Activated CD8-positive, alpha-beta memory T cell treated with anti-CD3 and anti-CD28 coated beads for 24 hours (primary cell): Measurements from ENCODE around the gene BLACAT1.

ENCODE experiments used
- DNase-seq: peaks from one replicate; pipeline ENCODE4 v3.0.0-alpha.2; 2020

Gene BLACAT1

GRCh38 chr1:205453466-205453865 is 2.4 kb downstream of the BLACAT1 start:
- no peak for DNase-seq

GRCh38 chr1:205452933-205453332 is 2.9 kb downstream of the BLACAT1 start:
- DNase-seq: no peak

DNA sequence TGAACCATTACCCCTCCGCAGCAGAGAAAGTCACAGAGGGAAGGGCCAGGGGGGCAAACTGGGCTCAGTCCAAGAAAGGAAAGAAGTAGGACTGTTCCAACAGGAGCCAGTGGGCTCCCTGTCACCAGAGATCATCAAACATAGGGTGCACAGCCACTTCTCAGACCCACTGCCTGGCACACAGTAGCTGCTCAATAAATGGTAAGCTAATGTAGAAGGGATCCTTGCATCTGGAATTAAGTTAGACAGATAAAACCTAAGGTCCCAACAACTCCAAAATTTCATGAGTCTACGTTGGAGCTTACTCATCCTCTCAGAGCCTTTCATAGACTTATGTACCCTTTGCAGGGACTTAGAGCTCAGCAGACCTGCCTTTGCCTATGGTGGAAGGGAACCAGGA is 3.5 kb downstream of the BLACAT1 start:
- DNase-seq: no peak

- DNase-seq: no peak
These were observed 4.1 kb downstream of the BLACAT1 start for GRCh38 chr1:205451759-205452164.

DNA sequence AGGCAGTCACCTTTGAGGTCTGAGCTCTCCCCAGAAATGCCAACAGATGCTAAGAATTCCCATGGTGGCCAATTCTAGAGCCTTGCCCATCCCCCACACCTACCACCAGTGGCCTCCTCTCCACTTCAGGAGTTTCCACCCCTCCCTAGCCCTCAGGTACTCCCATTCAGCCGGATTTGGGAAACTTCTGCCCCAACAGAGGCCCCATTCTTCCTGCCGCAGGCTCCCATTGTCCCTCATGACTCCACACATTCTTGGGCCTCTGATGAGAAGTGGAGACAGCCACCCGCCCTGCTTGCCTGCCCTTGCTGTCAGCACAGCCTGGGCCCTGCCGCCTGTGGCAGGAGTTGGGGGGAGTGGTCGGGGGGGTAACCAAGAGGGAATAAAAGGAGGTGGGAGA is 4.6 kb downstream of the BLACAT1 start:
- no peak for DNase-seq

DNA sequence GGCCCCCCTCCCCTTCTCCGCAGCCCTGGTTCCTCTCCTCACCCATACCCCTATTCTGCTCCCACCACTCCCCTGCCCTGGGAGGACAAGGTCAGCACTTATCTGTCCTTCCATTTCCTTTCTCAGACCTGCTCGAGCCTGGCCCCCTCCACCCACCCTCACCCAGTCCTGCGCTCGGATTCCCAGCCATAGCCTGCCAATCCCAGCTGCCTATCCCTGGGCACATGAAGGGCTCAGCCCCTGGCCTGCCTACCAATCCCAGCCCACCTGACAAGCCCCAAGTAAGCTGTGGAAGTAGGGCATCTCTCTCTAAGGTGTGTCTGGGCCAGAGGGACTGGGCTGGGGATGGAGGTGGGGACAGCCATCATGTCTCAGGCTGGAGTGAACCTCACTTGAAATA is 5.4 kb downstream of the BLACAT1 start:
- DNase-seq: no peak

- DNase-seq: peak; percentile 68
These were observed 5.9 kb downstream of the BLACAT1 start for GRCh38 chr1:205449750-205450443.

DNA sequence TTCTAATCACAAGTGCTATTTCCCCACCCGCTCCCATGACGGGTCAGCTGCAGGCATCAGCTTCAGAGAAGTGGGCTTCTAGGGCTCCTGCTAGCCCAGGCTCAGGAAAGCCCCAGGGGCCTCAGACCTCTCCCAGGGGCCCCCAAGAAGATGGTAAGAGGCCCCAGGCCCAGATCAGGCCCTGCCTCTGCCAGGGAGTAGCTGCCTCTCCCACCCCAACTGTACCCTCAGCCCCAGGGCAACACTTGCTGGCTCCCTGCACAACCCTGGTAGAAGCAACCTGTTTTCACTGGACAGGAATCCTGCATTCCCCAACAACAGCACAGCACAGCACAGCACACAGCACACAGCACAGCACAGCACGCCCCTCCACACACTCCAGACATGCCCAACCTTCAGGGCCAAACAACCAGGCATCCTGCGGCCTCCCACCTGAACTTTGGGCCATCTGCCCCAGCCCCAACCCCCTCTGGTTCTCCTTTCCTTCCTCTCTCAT is 6.5 kb downstream of the BLACAT1 start:
- DNase-seq: no peak

GRCh38 chr1:205448540-205449253 is 7.1 kb downstream of the BLACAT1 start:
- DNase-seq: no peak

DNA sequence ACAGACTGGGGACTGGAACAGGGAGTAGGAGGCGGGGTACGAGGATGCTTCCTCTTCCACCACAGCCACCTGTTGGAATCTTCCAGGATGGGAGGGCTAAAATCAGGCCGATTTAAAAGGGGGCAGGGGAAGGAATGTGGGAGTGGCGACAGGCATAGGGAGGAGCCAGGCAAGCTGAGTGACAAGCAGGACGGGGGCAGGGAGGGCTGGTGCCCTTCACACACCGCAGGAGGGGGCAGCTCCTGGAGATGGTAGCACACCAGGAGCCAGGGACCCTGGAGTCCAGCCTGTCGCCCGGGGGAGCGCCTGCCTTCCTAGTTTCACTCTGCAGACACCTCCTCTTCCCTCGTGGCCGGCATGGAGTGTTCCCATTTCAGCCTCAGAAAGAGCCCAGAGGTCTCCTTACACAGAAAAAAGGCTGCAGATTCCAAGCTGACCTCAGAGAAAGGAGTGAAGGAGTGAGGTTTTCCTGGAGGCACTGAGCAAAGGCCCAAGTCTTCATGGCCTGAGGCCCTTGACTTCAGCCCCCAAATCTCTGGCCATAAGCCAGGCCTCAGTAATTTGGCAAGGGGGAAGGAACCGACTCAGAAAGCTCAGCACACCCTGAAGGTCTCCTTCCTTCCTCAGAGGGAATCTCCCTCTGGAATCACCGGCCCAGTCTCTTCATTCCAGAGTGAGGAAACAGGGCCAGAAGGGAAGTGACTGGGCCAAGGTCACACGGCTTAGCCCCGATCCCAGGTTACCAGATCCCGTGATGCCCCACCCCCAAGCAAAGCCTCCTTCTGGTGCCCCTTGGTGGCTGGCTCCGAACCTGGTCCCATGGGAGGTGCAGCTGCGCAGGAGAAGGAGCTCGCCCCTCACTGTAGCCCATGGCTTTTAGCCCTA is 8.1 kb downstream of the BLACAT1 start:
- no peak for DNase-seq

GRCh38 chr1:205446828-205447227 is 9.0 kb downstream of the BLACAT1 start:
- DNase-seq: no peak

DNA sequence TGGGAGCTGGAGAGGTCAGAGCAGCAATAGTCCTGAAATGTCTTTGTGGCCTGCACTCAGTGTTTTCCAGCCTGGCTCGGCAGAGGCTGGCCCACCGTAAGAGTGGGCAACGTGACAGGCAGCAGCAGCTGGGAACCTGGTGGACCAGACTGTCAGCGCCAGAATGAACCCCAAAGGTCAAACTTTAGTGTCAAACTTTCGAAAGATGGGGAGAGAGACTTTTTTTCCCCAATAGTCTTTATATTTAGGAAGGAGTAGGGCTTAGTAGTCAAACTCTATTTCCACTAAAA is 10.3 kb downstream of the BLACAT1 start:
- no peak for DNase-seq

DNA sequence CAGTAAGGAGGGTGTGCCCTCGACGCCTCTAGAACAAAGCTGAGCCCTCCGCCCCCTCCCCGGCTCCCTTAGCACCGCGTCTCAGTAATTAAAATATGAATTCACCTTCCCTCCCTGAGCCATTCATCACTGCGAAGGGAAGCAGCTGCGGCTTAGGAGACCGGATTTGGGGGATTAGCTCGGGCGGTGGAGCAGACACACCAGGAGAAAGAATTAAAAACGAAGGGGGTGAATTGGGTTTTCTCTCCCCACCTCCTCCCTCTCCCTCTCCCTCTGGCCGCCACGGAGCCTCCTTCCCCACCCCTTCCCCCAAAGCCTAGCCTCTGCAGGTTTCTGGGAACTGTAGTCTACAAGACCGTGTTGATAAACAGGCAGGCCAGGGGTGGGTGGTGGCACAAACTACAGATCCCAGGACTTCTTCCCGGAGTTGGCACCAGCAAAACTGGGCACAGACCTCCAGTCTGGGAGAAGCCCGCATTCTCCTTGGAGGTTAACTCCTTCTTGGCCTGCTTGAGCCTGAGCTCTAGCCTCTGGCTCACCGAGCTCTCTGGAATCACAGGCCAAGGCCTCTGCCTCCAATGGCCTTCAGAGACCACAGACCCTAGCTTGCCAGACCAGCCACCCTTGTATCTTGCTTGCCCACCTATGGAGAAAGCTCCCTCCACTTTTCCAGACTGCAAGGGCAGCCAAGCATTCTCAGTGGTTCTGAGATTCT is 10.8 kb downstream of the BLACAT1 start:
- DNase-seq: no peak

DNA sequence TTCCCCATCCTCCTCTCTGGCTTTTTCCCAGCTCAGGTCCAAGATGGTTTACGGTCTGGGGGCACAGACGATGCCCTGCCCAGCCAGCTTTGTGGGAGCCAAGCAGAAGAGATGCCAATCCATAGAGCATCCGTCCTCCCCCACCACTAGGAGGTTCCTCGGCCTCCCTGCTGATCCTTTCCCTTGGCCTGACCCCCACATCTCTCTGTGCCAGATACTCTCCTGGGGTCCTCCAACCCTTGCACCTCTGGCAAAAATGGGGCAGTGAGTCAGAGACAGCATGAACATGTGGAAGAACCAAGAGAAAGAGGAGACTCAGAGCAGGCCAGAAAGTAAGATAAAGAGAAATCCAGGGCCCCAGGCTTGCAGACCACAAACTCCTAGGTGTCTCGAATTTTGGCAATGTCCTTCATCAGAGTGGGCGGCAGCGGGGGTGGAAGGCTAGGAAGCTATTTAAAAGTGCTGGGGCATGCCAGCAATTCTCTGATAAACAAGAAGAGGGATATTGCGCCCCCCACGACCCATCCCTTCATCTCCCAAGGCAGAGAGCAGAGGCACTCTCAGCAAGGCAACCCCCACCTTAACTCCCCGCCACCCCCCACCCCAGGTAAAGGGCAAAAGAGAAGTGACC is 11.4 kb downstream of the BLACAT1 start:
- DNase-seq: no peak

GRCh38 chr1:205443585-205444299 is 12.1 kb downstream of the BLACAT1 start:
- no peak for DNase-seq

GRCh38 chr1:205442051-205442725 is 13.7 kb downstream of the BLACAT1 start:
- DNase-seq: no peak

DNA sequence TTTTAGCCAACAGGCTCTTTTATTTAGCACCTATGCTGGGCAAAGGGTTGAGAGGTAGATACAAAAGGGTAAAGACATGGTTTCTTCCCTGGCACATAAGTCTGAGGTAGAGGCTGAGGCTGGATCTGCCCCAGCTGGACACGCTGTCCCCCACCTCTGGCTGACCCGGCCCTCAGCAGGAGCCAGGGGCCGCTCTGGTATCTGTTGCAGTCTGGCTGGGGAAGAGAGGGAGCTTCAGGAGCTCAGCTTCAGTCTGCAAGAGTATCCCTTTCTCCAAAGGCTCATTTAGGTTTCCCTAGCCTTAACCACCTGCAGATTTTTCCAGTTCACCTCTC is 14.2 kb downstream of the BLACAT1 start:
- DNase-seq: no peak

- DNase-seq: no peak
These were observed 14.6 kb downstream of the BLACAT1 start for GRCh38 chr1:205441318-205441633.

GRCh38 chr1:205440476-205441317 is 15.1 kb downstream of the BLACAT1 start:
- DNase-seq: peak; percentile 86

- DNase-seq: no peak
These were observed 15.7 kb downstream of the BLACAT1 start for GRCh38 chr1:205440121-205440475.
